HG02938 (cell line): ENCODE results near the gene IFNA14.
"Not testable (repeated sequence)": the region's sequence is repeated elsewhere in the genome, so short reads cannot be mapped to it uniquely, and the experiment has no call there.

Experiments
- ATAC-seq: cut with Tn5 transposase; IDR thresholded peaks from one replicate; pipeline ENCODE4 v1.9.1; 2021; ENCODE audit warnings: mild to moderate bottlenecking, moderate library complexity; ENCODE audit not compliant: unreplicated experiment

IFNA14 gene

DNA sequence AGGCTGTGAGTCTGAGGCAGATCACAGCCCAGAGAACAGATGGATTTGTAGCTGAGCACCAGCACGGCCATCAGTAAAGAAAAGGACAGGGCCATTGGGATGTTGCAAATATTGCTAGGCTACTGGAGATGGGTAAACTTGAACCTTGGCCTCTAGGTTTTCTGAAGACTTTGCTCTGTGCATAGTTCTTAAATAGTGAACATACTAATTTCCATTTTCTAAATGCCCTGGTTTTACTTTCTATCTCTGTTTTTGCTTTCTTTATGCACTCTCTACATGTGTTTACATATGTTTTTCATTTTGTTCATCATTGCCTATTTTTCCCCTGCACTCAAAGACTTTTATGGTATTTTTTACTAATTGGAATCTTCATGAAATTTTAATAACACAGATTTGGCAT lies 22.6 kb downstream of the IFNA14 start, which contains the start of gene IFNA16:
Gene IFNA16 (minus strand): TSS at position 101 of the 400 bp plus-strand sequence. CDS start 6 bp downstream, at position 95.
- ATAC-seq = not testable (repeated sequence)

DNA sequence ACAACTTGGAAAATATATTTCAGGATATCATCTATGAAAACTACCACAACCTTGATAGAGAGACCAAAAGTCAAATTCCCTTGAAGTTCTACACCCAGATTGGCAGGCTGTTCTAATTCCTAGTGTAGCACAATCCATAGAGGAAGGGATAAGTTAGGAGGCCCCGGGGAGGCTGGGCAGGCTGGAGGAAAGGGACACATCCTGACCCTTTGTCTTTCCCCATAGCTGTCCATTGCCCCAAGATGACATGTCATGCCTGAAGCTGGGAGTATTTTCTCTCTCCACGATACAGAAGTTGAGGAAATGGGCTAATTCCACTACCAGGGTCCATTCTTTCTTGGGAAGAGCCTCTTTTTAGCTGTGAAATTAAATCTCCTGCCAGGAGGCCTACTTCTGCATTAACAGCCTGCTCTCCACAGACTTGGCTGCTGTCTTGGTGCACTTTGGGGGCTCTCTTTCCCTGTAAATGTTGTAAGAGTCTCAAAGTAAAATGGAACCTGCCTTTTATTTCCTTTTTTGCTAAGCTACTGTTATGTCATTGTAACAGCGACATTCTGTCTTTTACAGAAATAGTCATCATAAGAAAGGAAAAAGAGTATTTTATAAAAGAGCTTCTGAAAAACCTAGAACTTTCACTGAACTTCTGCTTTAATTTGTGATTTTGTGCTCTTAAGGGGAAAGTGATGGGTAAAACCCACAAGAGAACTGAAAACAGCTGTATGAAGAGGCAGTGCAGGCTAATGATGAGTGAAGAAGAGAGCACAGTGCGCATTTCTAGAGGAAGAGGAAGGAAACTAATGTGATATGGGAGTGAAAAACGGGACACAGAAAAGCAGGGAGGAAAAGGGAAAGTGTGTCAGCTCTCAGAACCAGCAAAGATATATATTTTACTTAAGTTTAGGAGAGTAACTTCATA lies 26.1 kb downstream of the IFNA14 start:
- ATAC-seq = peak; percentile 81

DNA sequence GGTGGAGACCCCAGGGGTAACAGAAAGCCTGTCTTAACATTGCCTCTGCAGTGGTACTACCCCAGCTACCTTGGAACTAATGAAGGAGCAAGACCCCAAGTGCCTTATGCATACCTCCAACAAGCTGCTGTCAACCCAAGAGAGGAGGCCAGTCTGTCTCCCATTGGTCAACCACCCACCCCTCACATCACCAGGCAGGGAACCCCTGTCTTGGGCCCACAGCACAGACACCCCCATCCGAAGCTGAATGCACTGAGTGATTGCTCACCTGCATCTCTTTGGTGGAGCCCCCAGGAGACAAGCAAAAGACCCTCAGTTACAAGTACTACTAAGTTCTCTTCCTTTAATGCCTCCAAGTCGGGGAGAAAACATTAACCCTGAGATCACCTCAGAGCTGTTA lies 27.6 kb downstream of the IFNA14 start:
- ATAC-seq = not testable (repeated sequence)

DNA sequence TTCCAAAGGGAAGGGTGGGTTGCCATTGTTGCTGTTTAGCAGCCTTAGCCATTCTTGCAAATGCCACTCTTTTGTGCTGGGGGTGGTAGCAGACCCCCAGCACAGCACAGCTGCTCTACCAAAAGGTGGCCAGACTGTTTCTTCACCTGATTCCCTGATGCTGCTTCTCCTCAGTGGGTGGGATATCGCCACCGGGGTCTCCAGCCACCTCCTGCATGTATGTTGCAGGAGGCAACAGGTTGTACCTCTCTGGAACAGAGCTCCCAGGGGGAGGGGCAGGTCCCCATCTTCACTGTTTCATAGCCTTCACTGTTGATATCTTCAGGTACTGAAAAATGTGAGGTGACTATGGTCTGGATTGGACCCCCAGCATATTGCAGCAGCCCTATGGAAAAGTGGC lies 29.0 kb downstream of the IFNA14 start:
- not testable (repeated sequence) for ATAC-seq

DNA sequence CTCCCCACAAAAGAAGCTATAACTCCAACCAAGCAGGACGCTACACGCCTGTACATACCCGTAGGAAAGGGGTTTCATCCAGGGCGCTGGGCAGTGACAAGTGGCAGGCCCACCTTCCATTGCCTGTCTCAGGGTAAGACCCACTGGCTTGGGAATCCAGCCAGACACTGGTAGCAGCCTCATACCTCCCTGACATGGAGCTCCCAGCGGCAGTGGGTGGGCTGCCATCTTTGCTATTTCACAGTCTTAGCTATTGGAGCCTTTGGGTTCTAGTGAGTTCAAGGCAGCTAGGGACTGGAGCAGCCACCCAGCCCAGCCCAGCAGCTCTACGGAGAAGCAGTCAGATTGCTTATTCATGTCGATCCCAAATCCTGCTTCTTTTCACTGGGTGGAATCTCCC lies 29.5 kb downstream of the IFNA14 start:
- no peak for ATAC-seq

DNA sequence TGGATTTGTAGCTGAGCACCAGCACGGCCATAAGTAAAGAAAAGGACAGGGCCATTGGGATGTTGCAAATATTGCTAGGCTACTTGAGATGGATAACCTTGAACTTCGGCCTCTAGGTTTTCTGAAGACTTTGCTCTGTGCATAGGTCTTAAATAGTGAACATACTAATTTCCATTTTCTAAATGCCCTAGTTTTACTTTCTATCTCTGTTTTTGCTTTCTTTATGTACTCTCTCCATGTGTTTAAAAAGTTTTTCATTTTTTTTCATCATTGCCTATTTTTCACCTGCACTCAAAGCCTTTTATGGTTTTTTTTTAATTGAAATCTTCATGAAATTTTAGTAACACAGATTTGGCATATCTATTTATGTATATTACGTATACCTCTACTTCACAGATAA lies 32.8 kb downstream of the IFNA14 start, which contains the start of gene IFNA10:
Gene IFNA10 (minus strand): TSS at position 101 of the 400 bp plus-strand sequence. CDS start 46 bp downstream, at position 55.
- ATAC-seq = not testable (repeated sequence)

DNA sequence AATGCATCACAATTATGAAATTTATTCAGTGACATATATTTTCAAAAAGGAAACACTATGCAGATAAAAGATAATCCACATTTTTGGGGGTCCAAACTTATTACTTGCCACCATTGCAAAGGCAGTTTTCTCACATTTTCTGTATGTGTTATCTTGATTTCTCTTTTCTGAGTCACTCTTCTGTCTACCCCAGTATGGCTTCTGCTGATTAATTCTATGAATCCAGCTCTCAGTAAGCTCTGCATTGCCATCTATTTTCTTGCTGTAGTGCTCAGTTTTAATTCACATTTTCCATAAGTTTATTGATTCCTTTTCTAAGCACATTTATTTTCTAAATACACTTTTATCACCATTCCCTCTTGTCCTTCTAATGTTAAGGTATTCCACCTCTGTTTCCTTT lies 34.6 kb downstream of the IFNA14 start:
- ATAC-seq = no peak

DNA sequence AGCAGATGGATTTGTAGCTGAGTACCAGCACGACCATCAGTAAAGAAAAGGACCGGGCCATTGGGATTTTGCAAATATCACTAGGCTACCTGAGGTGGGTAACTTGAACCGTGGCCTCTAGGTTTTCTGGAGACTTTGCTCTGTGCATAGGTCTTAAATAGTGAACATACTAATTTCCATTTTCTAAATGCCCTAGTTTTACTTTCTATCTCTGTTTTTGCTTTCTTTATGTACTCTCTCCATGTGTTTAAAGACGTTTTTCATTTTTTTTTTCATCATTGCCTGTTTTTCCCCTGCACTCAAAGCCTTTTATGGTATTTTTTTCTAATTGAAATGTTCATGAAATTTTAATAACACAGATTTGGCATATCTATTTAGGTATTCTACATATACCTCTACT lies 37.7 kb downstream of the IFNA14 start, which contains the start of gene IFNA7:
Gene IFNA7 (minus strand): TSS at position 101 of the 400 bp plus-strand sequence. CDS start 40 bp downstream, at position 61.
- ATAC-seq = not testable (repeated sequence)

DNA sequence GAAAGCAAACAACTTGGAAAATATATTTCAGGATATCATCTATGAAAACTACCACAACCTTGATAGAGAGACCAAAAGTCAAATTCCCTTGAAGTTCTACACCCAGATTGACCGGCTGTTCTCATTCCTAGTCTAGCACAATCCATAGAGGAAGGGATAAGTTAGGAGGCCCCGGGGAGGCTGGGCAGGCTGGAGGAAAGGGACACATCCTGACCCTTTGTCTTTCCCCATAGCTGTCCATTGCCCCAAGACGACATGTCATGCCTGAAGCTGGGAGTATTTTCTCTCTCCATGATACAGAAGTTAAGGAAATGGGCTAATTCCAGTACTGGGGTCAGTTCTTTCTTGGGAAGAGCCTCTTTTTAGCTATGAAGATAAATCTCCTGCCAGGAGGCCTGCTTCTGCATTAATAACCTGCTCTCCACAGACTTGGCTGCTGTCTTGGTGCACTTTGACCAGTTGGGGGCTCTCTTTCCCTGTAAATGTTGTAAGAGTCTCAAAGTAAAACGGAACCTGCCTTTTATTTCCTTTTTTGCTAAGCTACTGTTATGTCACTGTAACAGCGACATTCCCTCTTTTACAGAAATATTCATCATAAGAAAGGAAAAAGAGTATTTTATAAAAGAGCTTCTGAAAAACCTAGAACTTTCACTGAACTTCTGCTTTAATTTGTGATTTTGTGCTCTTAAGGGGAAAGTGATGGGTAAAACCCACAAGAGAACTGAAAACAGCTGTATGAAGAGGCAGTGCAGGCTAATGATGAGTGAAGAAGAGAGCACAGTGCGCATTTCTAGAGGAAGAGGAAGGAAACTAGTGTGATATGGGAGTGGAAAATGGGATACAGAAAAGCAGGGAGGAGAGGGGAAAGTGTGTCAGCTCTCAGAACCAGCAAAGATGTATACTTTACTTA lies 44.7 kb downstream of the IFNA14 start:
- peak; percentile 96 for ATAC-seq
